ENCODE measurements around the gene OR2B6. TPM values are rescaled to one million over a fixed set of nuclear protein-coding genes. Genes with fewer than 3 reads are reported as not detected.

Gene OR2B6
- total RNA-seq, 4 donors from 2014 or later: not detected

DNA sequence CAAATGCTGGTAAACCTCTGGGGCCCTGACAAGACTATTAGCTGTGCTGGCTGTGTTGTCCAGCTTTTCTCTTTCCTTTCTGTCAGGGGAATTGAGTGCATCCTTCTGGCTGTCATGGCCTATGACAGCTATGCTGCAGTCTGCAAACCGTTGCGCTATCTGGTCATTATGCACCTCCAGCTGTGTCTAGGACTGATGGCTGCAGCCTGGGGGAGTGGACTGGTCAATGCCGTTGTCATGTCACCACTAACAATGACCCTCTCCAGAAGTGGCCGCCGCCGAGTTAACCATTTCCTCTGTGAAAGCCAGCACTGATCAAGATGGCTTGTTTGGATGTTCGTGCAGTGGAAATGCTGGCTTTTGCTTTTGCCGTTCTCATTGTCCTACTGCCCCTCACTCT, 20.3 kb downstream of the OR2B6 start:
- no peak for DNase-seq
- TF ChIP-seq CTCF (IDR thresholded peaks at IDR 0.05) (no peak), POLR2A (IDR thresholded peaks at IDR 0.05) (no peak)
- Histone ChIP-seq H3K27ac (no peak overlapping the region), H3K4me3 (no peak overlapping the region), H3K27me3 (no peaks in the 10 kb centered on the region), H3K36me3 (no peaks in the 10 kb centered on the region), H3K9me3 (no peaks in the 10 kb centered on the region), H3K4me1 (no peaks in the 10 kb centered on the region)
- intact Hi-C loops (cut with DNase I): no loop called here
- 58 to 64% methylated on average over 8 of the region's 8 CpGs for WGBS, 2 donors

DNA sequence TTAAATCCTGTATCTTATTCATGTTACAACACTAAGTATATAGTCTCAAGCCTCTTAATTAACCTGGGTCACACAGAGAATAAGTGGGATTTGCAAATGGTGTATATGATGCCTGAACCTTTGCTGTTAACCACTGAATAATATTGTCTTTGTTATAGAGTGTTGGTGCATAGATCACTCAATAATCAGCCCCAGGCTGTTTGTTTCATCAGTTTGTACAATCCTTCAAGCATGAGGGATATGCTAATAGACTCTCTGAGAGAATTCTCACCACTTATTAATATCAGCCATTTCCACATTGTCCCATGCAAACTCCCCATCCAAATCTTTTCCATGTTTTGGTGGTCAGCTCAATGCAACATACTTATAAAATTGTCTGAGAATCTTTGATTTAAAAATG, 21.7 kb downstream of the OR2B6 start:
- no peaks in the 10 kb centered on the region for H3K4me1 ChIP-seq
- H3K27me3 ChIP-seq: no peaks in the 10 kb centered on the region
- no peaks in the 10 kb centered on the region for H3K36me3 ChIP-seq
- intact Hi-C loops (cut with DNase I): no loop called here
- DNase-seq: no peak
- no peak overlapping the region for H3K4me3 ChIP-seq
- H3K27ac ChIP-seq: no peak overlapping the region
- TF ChIP-seq CTCF (IDR thresholded peaks at IDR 0.05) (no peak), POLR2A (IDR thresholded peaks at IDR 0.05) (no peak)
- H3K9me3 ChIP-seq: no peaks in the 10 kb centered on the region

- Histone ChIP-seq H3K9me3 (no peaks in the 10 kb centered on the region), H3K27me3 (no peaks in the 10 kb centered on the region), H3K4me1 (no peaks in the 10 kb centered on the region), H3K27ac (no peak overlapping the region), H3K4me3 (no peak overlapping the region), H3K36me3 (no peaks in the 10 kb centered on the region)
- intact Hi-C loops (cut with DNase I): no loop called here
- TF ChIP-seq POLR2A (IDR thresholded peaks at IDR 0.05): no peak
- TF ChIP-seq CTCF (IDR thresholded peaks at IDR 0.05): no peak
- WGBS, 2 donors: 26 to 38% methylated on average over 1 of the region's 1 CpG
- no peak for DNase-seq
Measured at GRCh38 chr6:27980111-27980510, 23.1 kb downstream of the OR2B6 start.

GRCh38 chr6:27986928-27987725, 30.1 kb downstream of the OR2B6 start:
- Histone ChIP-seq H3K9me3 (no peaks in the 10 kb centered on the region), H3K27ac (no peak overlapping the region), H3K27me3 (peaks cover 0 to 6% (median 0%) of the 10 kb centered on the region in 4 donors), H3K36me3 (no peaks in the 10 kb centered on the region), H3K4me1 (no peaks in the 10 kb centered on the region), H3K4me3 (no peak overlapping the region)
- DNase-seq: no peak
- TF ChIP-seq POLR2A (IDR thresholded peaks at IDR 0.05) (no peak), CTCF (IDR thresholded peaks at IDR 0.05) (no peak)
- intact Hi-C loops (cut with DNase I): no loop called here
- 30 to 50% methylated on average over 2 of the region's 2 CpGs for WGBS, 2 donors

- H3K9me3 ChIP-seq: no peaks in the 10 kb centered on the region
- H3K4me1 ChIP-seq: no peaks in the 10 kb centered on the region
- WGBS, 2 donors: 18 to 33% methylated on average over 2 of the region's 2 CpGs
- no peak overlapping the region for H3K4me3 ChIP-seq
- DNase-seq: no peak
- no peak overlapping the region for H3K27ac ChIP-seq
- no peaks in the 10 kb centered on the region for H3K36me3 ChIP-seq
- no peak for TF ChIP-seq CTCF (IDR thresholded peaks at IDR 0.05)
- TF ChIP-seq POLR2A (IDR thresholded peaks at IDR 0.05): no peak
- peaks cover 0 to 6% (median 0%) of the 10 kb centered on the region in 4 donors for H3K27me3 ChIP-seq
- intact Hi-C loops (cut with DNase I): no loop called here
Measured at GRCh38 chr6:27994616-27995015, 37.6 kb downstream of the OR2B6 start.

Measured in esophagus squamous epithelium (tissue), 5 donors.